Caki2 (cell line): ENCODE results near the gene MRPS34. TPM values are rescaled to one million over a fixed set of nuclear protein-coding genes. Genes with fewer than 3 reads are reported as not detected.

ENCODE experiments used
- DNase-seq: peaks from one replicate; pipeline ENCODE4 v3.0.0-alpha.2; 2015; ENCODE audit warnings: low read depth
- in situ Hi-C: cut with HindIII; loops from 2 replicates; pipeline ENCODE4 v1.10.0; 2016; ENCODE audit warnings: low sequenced_read_pairs, low pct_unique_long_range_greater_than_20kb, mixed read lengths
- total RNA-seq: library from RNA; depleted of rRNA; stranded (reverse); fragments of >200 nt; shearing (Covaris generic); gene quantifications from 2 replicates; pipeline ENCODE4 v1.2.3, GENCODE V29; 2014; ENCODE audit warnings: low replicate concordance

The MRPS34 gene
- total RNA-seq, 1 experiment from 2014 or later = 458 TPM

DNA sequence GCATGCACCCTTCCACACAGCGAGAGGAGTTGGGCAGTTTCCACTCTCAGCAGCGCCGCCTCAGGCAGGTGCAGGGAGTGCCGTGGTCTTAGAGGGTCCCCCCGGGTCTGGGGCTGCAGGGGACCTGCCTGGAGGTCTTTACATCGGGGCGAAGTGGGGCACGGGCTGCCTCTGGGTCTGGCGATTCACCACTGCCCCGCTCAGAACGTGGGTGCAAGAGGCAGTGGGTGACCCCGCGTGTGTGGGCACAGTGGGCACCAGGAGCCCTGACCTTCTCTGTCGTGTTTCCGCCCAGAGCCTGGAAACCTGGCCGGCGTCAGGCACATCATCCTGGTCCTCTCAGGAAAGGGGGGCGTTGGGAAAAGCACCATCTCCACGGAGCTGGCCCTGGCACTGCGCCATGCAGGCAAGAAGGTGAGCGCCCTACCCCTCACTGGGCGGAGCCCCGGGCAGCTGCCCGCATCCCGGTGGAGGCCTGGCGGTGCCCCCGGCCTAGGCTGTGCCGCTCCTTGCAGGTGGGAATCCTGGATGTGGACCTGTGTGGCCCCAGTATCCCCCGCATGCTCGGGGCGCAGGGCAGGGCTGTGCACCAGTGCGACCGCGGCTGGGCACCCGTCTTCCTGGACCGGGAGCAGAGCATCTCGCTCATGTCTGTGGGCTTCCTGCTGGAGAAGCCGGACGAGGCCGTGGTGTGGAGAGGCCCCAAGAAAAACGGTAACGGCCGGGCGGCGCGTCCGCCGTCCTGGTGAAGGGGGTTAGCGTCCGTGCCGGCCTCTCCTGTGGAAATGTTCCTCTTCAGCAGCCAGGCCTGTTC is 13.5 kb upstream of the MRPS34 start:
- in situ Hi-C loops = no loop called here
- no peak for DNase-seq

- in situ Hi-C loops = no loop called here
Observed at GRCh38 chr16:1785846-1786170, 12.9 kb upstream of the MRPS34 start.

DNA sequence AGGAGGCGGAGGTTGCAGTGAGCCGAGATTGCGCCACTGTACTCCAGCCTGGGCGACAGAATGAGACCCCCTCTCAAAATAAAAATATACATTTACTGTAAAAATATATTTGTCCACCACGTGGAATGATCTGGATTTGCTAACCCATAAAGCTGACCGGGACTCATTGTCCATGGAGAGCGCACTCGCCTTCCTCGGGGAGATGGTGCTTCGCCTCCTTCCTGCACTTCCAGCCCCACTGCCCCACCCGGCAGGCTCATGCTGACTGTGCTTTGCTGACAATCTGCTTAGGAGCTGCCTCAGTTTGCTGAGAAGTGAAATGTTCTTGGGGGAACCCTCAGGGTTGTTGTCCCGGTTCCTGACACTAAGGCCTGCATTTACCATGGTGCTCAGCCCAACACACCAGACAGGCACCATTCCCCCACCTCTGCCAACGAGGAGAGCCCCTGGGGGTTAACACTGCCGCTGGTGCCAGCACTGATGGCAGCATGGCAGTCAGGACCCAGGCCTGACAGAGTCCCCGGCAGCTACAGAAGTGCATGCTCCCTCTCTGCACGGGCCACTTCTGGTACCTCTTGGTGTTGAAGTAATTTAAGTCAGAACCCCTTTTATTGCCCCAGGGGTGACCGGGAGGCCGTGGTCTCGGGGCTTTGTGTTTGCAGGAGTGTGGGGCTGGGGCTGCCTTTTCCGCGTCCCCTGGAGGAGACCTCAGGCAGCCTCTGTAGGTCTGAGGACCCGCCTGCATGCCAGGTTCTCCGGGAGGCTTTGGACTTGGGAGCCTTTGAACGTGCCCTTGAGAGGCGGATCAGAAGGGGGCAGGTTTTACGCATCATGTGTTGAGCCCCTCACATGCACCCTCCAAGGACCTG is 12.3 kb upstream of the MRPS34 start:
- in situ Hi-C loops = no loop called here
- DNase-seq = no peak

More at GRCh38 chr16:1785846-1786170, 12.9 kb upstream of the MRPS34 start:
- no peak for DNase-seq

GRCh38 chr16:1782408-1783264 is 9.7 kb upstream of the MRPS34 start, which contains the start of the genes NUBP2 and SPSB3:
Gene NUBP2, plus strand, starts transcription at chr16:1782960. Its CDS starts 61 bp downstream, at chr16:1783021.
Gene SPSB3, minus strand, starts transcription at chr16:1782571. Its CDS starts 1,088 bp downstream, at chr16:1781483.
- in situ Hi-C loops = no loop called here
- DNase-seq = peak; percentile 100

DNA sequence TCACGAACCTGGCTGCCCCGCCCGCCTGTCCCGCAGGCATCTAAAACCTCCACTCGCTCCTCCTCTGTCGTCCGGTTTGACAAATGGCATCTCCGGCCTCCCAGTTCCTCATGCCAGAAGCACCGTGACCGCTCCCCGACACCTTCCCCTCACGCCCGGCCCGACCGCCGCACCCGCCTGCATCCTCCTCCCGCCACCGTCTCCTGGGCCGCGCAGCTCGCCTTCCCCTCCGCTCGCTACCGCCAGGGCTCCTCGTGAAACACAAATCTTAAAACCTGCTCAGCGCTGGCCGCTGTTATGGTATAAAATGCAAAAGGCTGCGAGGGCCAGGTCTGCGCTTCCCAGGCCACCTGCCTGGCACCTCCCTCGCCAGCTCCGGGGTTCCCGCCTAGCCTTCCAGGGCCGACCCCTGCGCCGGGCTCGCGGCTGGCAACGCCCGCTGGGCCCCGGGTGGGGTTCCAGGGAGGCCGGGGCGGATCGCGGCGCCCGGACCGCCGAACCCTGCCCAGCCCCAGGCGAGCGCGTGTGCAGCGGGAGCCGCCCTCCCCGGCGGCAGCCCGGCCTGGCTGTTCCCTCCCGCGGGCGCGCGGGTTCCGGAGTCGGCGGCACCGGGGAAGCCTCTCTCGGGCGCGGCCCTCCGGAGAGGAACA is 8.9 kb upstream of the MRPS34 start:
- peak; percentile 48 for DNase-seq
- in situ Hi-C loops = no loop called here

DNA sequence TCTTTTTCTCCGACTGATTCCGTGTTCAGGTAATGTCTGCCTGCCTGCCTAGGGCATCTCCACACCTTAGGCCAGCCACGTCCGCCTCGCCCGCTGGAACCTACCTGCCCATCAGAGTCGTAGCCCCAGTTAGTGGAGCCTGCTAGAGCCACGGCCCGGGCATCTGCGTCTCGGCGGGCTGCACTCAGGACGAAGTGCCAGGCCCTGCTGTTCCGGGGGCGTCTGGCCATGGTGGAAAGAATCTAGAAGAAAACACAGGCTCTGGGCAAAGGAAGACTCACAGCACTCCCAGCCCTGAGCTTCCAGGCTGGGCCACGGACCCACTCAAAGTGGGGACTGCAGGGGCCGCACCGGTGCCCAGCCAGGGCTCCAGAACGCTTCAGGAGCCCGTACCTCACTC is 8.3 kb upstream of the MRPS34 start:
- DNase-seq = no peak

GRCh38 chr16:1780677-1781072 is 7.7 kb upstream of the MRPS34 start:
- in situ Hi-C loops = no loop called here
- no peak for DNase-seq

More for the DNA sequence above, 8.3 kb upstream of the MRPS34 start:
- in situ Hi-C loops = no loop called here

DNA sequence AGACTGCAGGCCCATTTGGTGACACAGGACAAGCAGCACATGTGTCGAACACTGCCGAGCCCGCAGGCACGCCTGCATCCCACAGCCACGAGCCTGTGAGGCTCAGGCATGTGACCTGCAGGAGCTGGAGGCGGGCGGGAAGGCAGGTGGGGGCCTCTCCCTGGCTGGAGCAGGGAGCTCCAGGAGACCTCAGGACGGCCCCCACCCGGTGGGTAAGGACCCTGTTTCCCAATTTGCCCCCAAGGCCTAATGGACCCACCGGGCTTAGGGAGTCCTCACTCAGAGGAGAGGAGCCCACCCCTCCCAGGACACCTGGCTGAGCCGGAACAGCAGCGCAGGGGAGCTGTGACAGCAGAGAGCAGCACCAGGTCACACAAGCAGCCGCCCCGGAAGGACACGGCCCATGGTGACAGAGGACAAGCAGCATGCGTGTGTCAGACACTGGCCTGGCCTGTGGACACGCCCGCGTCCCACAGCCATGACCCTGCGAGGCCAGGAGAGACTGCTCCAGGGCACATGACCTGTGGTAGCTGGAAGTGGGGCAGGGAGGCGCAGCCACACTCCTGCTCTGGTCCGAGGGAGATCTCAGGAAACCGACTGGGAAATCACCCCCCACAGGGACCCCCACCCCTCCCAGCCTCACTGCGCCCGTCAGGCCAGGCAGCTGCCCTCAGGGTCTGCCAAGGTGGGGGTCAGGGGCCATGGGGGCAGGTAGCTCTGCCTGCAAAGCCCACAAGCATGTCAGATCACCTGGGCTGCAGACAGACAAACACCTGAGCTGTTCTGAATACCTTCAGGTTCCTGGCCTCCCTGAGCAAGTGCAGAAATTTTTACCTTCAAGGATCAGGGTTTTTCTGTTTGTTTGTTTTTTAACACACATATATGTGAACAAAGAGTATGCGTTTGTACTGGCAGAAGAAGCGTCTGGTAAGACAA is 7.1 kb upstream of the MRPS34 start:
- in situ Hi-C loops = no loop called here
- DNase-seq = no peak

GRCh38 chr16:1779234-1779701 is 6.3 kb upstream of the MRPS34 start:
- in situ Hi-C loops = no loop called here
- DNase-seq = no peak

DNA sequence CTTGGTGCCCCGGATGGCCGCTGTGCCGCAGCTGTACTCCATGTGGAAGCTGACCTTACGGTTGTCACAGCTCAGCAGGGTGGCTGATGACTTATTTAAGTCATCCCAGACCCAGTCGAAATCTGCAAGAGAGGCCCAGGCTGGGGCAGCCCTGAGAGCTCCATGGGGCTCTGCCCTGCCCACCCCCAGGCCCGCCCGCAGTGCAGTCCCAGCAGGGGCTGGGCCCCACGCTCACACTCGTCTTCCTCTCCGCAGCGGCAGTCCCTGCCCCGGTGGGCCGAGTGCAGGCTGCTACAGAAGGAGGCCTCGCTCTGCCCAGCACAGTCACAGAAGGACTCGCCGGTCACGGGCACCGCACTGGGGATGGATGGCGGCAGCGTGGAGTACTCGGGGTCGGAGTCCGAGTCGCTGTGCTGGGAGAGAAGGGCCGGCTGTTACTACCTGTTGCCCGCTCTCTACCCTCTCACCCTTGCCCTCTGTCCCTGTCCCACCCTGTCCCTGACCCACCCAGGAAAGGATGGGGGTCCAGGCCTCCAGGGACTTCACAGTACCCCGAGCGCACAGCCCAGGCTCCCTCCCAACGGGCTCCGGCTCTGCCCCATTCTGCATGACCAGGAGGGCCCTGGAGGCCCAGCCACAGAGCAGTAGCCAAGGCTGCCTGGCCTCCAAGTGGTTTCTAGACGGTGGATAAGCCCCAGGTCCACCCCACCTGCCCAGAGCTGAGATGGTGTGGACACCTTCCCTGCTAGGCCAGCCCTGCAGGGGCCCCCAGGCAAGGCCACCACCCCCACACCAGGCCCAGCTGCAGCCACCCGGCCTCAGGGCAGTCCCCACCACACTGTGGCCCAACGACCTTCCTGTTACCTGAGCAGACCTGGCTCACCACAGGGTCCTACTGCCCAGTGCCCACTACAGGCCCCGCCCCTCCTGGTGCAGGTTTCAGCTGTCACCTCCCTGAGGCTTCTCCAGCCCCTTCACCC is 5.6 kb upstream of the MRPS34 start:
- no peak for DNase-seq
- in situ Hi-C loops = no loop called here

DNA sequence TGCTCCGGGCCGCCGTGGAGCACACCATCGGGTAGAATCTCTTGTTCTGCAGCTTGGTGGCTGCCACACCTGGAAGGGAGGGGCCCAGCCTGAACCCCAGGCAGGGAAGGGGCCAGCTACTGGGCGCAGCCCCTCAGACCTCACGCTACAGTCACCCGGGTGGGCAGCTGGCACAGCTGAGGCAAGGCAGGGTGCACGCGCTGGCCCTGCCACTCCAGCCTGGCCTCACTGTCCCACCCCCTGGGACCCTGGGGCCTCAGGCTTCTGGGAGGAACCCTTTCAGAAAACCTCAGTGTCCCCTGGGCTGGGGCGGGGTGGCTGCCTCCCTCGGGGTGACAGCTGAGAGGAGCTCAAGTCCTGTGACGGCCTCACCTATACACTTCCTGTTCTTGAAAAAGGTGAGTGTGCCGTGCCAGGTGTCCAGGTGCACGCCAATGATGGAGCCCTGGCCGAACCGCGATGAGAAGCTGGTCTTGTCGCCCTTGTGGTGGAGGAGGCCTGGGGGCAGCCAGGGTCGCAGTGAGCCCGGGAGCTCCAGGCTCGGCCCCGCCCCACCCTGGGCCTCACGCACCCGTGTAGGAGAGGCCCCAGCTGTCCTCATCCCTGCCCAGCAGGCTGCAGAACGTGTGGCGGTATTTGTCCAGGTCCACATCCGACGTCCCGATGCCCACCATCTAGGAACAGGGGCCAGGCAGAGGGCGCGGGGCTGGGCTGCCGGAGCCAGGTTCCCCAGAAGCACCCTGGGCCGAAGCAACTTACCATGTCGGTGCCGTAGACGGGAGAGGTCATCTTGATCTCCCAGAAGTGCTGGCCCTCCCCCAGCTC is 4.7 kb upstream of the MRPS34 start:
- DNase-seq = no peak
- in situ Hi-C loops = no loop called here

- no peak for DNase-seq
- in situ Hi-C loops = no loop called here
Observed at GRCh38 chr16:1776991-1777374, 4.0 kb upstream of the MRPS34 start.

DNA sequence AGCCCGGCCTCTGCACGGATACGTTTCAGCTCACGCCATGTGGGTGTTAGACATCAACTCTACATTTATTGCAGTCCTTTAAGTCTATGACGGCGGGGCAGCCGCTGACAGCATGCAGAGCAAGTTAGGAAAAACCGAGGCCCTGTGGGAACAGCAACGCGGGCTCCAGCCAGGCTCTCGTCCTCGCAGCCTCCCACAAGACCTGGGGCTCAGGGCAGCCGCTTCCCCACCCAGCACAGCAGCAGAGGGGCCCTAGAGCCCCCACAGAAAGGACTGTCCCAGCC is 3.7 kb upstream of the MRPS34 start:
- in situ Hi-C loops = no loop called here
- no peak for DNase-seq

DNA sequence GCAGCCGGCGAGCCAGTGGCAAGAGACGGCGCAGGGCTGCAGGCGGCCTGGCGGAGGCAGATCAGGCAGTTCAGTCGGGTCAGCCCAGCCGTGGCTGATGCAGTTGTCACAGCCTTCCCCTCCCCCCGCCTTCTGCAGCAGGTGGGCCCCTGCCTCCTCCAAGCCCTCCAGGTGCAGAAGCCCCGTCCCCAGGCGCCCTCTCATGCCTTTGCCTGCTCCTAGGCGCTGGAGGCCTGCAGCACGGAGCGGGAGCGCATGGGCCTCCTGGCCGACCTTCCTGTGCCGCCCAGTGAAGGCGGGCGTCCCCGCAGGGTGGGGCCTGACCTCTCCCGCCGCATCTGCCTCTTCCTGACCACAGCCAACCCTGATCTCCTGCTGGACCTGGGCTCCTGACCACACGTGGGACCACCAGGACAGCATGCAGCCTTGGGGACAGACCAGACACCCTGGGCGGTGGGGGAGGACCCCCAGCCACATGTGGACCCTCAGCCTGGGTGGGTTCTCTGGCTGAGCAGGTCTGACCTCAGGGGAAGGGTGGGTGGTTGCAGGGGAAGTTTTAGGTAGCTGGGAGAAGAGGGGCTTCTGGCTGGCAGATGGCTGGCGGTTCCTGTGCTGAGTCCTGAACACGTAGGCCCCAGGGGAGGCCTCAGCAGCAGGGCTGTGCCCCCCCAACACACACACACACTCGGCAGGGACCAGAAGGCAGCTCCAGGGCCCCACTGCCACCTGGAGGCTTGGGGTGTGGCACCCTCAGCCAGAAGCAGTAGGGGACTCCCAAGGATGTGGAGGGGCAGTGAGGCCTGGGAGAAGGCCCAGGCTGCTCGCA is 3.1 kb upstream of the MRPS34 start:
- in situ Hi-C loops = no loop called here

More for the DNA sequence above, 3.1 kb upstream of the MRPS34 start:
- DNase-seq = no peak
